HG03354 (cell line): ENCODE results near the gene C5orf34.
"Not testable (repeated sequence)": the region's sequence is repeated elsewhere in the genome, so short reads cannot be mapped to it uniquely, and the experiment has no call there.

Source experiments
- ATAC-seq: cut with Tn5 transposase; IDR thresholded peaks from one replicate; pipeline ENCODE4 v1.9.1; 2021; ENCODE audit warnings: mild to moderate bottlenecking; ENCODE audit not compliant: unreplicated experiment, poor library complexity, severe bottlenecking

The C5orf34 gene

GRCh38 chr5:43514816-43515677 is at the start of gene C5orf34:
TSS of gene C5orf34 (minus strand) at chr5:43515148. CDS start at chr5:43509339, 5,809 bp downstream.
- peak; percentile 99 for ATAC-seq

GRCh38 chr5:43564289-43564850 is 49.4 kb upstream of the C5orf34 start:
- no peak for ATAC-seq

GRCh38 chr5:43563321-43563720 is 48.4 kb upstream of the C5orf34 start:
- no peak for ATAC-seq

GRCh38 chr5:43561356-43561755 is 46.4 kb upstream of the C5orf34 start:
- no peak for ATAC-seq

- no peak for ATAC-seq
These were observed 45.2 kb upstream of the C5orf34 start for GRCh38 chr5:43560128-43560527.

- ATAC-seq = peak; percentile 75
These were observed 42.1 kb upstream of the C5orf34 start, which contains the start of gene PAIP1 for GRCh38 chr5:43556857-43557542. TSS of gene PAIP1 (minus strand) at chr5:43557077. CDS start at chr5:43556846, 231 bp downstream.

- peak; percentile 91 for ATAC-seq
These were observed 41.6 kb upstream of the C5orf34 start for GRCh38 chr5:43556607-43556856.

- peak; percentile 4 for ATAC-seq
These were observed 41.1 kb upstream of the C5orf34 start for GRCh38 chr5:43555895-43556606.

- ATAC-seq = no peak
These were observed 39.5 kb upstream of the C5orf34 start for GRCh38 chr5:43554497-43554896.

GRCh38 chr5:43553381-43553780 is 38.4 kb upstream of the C5orf34 start:
- ATAC-seq = no peak

GRCh38 chr5:43551731-43552130 is 36.8 kb upstream of the C5orf34 start:
- ATAC-seq = no peak

GRCh38 chr5:43549272-43549671 is 34.3 kb upstream of the C5orf34 start:
- not testable (repeated sequence) for ATAC-seq

GRCh38 chr5:43548358-43548757 is 33.4 kb upstream of the C5orf34 start:
- no peak for ATAC-seq

- ATAC-seq = no peak
These were observed 32.6 kb upstream of the C5orf34 start for GRCh38 chr5:43547532-43547931.

GRCh38 chr5:43543434-43543833 is 28.5 kb upstream of the C5orf34 start:
- ATAC-seq = no peak

GRCh38 chr5:43540746-43541145 is 25.8 kb upstream of the C5orf34 start:
- no peak for ATAC-seq

- ATAC-seq = no peak
These were observed 22.0 kb upstream of the C5orf34 start for GRCh38 chr5:43536972-43537371.

- ATAC-seq = no peak
These were observed 18.7 kb upstream of the C5orf34 start for GRCh38 chr5:43533646-43534045.

GRCh38 chr5:43530648-43531047 is 15.7 kb upstream of the C5orf34 start:
- peak; percentile 69 for ATAC-seq

- no peak for ATAC-seq
These were observed 8.7 kb upstream of the C5orf34 start for GRCh38 chr5:43523662-43524072.
